A673 (cell line): ENCODE data around the gene ME3. TPM values are rescaled to one million over a fixed set of nuclear protein-coding genes. Genes with fewer than 3 reads are reported as not detected.

ENCODE experiments used
- BruUV-seq: library from RNA; stranded (reverse); fragments of 400-500 nt; replicated peaks from 2 replicates; lab custom pipeline; 2021; lab: Mats Ljungman, UMichigan
- CTCF ChIA-PET: fragments of 300-600 bp; sonication (Branson Sonifier 250); formaldehyde crosslinking; loops from one replicate; lab custom pipeline; 2022; ENCODE audit warnings: antibody characterized with exemption; lab: Charles Lee
- POLR2A ChIA-PET: fragments of 300-600 bp; sonication (Branson Sonifier 250); formaldehyde crosslinking; loops from one replicate; lab custom pipeline; 2022; ENCODE audit warnings: antibody characterized with exemption; ENCODE audit not compliant: low non-redundant PET; lab: Charles Lee
- DNase-seq: peaks from one replicate; pipeline ENCODE4 v3.0.0-alpha.2; 2015; ENCODE audit warnings: low spot score
- H3K27ac ChIP-seq: fragments of 200-600 bp; sonication (generic); 2 replicates; pipeline ENCODE4 v1.5.1; 2016; ENCODE audit warnings: mixed run types, low read depth, mild to moderate bottlenecking, mixed read lengths, antibody characterized with exemption, low read length; ENCODE audit not compliant: poor library complexity, severe bottlenecking
- H3K27me3 ChIP-seq: fragments of 200-600 bp; sonication (generic); replicated peaks from 2 replicates; pipeline ENCODE4 v1.6.1; 2017; ENCODE audit warnings: mixed run types, low read depth, mild to moderate bottlenecking, mixed read lengths, antibody characterized with exemption, low read length; ENCODE audit not compliant: insufficient read depth, poor library complexity
- H3K36me3 ChIP-seq: fragments of 200-600 bp; sonication (generic); 2 replicates; pipeline ENCODE4 v1.6.1; 2016; ENCODE audit warnings: mixed run types, mild to moderate bottlenecking, mixed read lengths, antibody characterized with exemption, low read length; ENCODE audit not compliant: insufficient read depth, poor library complexity, severe bottlenecking
- H3K4me1 ChIP-seq: fragments of 200-600 bp; sonication (generic); 2 replicates; pipeline ENCODE4 v1.6.1; 2017; ENCODE audit warnings: mixed run types, mild to moderate bottlenecking, mixed read lengths, antibody characterized with exemption, low read length; ENCODE audit not compliant: insufficient read depth, poor library complexity, severe bottlenecking
- H3K4me3 ChIP-seq: fragments of 200-600 bp; sonication (generic); 2 replicates; pipeline ENCODE4 v1.5.1; 2016; ENCODE audit warnings: low read depth, mixed run types, mild to moderate bottlenecking, mixed read lengths, low read length; ENCODE audit not compliant: poor library complexity, severe bottlenecking
- H3K9me3 ChIP-seq: fragments of 200-600 bp; sonication (generic); 2 replicates; pipeline ENCODE4 v1.6.1; 2016; ENCODE audit warnings: mixed run types, low read depth, mild to moderate bottlenecking, mixed read lengths, antibody characterized with exemption, low read length; ENCODE audit not compliant: poor library complexity, severe bottlenecking
- EZH2 ChIP-seq: fragments of 200-600 bp; sonication (generic); IDR thresholded peaks from 2 replicates; pipeline ENCODE4 v1.6.1; 2017; ENCODE audit warnings: borderline replicate concordance, low read depth, mild to moderate bottlenecking, mixed read lengths, antibody characterized with exemption, low read length; ENCODE audit not compliant: poor library complexity, severe bottlenecking
- intact Hi-C: fragments of 100-400 bp; cut with micrococcal nuclease; formaldehyde crosslinking; loops from one replicate; pipeline ENCODE4 v1.10.0; 2022; ENCODE audit not compliant: unreplicated experiment
- total RNA-seq: library from RNA; stranded (reverse); gene quantifications from 2 replicates; pipeline ENCODE4 v1.2.3, GENCODE V29; 2021
- TF ChIP-seq, protein P1 (sequence below): fragments of 300-800, 200-600 bp; sonication (generic); conservative IDR thresholded peaks from 2 replicates; pipeline ENCODE4 v1.5.1; 2017; ENCODE audit warnings: low read depth, mild to moderate bottlenecking, antibody characterized with exemption, low read length, moderate library complexity, mixed read lengths

Gene ME3
- total RNA-seq, 1 experiment from 2014 or later = 7.6 TPM

- H3K4me3 ChIP-seq = no peak overlapping the region
- intact Hi-C loops = no loop called here
- peaks cover 5% of the 10 kb centered on the region for H3K4me1 ChIP-seq
- TF ChIP-seq, protein P1, sequence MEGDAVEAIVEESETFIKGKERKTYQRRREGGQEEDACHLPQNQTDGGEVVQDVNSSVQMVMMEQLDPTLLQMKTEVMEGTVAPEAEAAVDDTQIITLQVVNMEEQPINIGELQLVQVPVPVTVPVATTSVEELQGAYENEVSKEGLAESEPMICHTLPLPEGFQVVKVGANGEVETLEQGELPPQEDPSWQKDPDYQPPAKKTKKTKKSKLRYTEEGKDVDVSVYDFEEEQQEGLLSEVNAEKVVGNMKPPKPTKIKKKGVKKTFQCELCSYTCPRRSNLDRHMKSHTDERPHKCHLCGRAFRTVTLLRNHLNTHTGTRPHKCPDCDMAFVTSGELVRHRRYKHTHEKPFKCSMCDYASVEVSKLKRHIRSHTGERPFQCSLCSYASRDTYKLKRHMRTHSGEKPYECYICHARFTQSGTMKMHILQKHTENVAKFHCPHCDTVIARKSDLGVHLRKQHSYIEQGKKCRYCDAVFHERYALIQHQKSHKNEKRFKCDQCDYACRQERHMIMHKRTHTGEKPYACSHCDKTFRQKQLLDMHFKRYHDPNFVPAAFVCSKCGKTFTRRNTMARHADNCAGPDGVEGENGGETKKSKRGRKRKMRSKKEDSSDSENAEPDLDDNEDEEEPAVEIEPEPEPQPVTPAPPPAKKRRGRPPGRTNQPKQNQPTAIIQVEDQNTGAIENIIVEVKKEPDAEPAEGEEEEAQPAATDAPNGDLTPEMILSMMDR = no peak
- ChIA-PET CTCF (no interaction called here), POLR2A (no interaction called here)
- no peaks in the 10 kb centered on the region for H3K9me3 ChIP-seq
- no TSS peak for BruUV-seq
- H3K27ac ChIP-seq = no peak overlapping the region
- DNase-seq = no peak
- H3K27me3 ChIP-seq = no peaks in the 10 kb centered on the region
- H3K36me3 ChIP-seq = no peaks in the 10 kb centered on the region
Measured at GRCh38 chr11:86610559-86611341, 61.7 kb downstream of the ME3 start.

DNA sequence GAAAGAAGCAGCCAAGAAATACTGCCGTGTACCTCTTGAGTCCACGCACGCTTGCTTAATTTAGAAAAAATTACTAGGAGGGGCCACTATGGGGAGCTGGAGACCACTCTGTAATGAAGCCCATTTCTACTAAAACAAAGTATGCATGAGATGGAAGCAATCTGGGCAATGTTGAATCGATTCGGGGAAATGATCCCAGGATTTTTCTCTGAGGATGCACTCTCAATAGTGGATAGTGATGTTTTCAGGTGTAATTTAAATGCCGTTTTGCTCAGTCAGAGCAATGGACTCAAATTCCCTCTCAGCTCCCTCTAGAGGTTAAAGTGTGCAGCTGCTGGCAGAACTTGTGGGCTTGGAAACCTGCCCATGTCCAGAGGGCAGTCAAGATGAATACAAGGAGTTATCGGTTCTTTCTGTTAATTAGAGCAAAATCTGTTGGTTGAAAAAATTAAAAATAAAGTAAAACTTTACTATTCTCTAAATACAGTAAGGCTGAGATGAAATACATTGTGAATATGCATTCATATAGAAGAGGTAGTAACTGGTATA is 64.1 kb downstream of the ME3 start:
- no peaks in the 10 kb centered on the region for H3K9me3 ChIP-seq
- BruUV-seq = no TSS peak
- H3K4me1 ChIP-seq = peaks cover 5% of the 10 kb centered on the region
- TF ChIP-seq, protein P1 = peak; percentile 100
- TF ChIP-seq EZH2 = no peak
- POLR2A ChIA-PET = no interaction called here
- no peaks in the 10 kb centered on the region for H3K36me3 ChIP-seq
- CTCF ChIA-PET = interaction anchor here (0.6 to 2.3 kb wide), 15 partner anchors 10 to 980 kb away, joined by 3 to 10 read pairs (median 4); partner anchors contain the start of genes PRSS23 and TMEM126B
- H3K27me3 ChIP-seq = no peaks in the 10 kb centered on the region
- peak; percentile 82 for DNase-seq
- no peak overlapping the region for H3K4me3 ChIP-seq
- intact Hi-C loops = loop anchor here (1.0 to 10.0 kb wide), 5 partner anchors 152 to 754 kb away; partner anchors contain the start of gene CCDC83
- H3K27ac ChIP-seq = no peak overlapping the region

- TF ChIP-seq, protein P1 = 0 out of 2 replicates have a peak, but pooled peaks have one; percentile 8
- no peak for TF ChIP-seq EZH2
- H3K4me3 ChIP-seq = no peak overlapping the region
- no peaks in the 10 kb centered on the region for H3K27me3 ChIP-seq
- POLR2A ChIA-PET = no interaction called here
- intact Hi-C loops = loop anchor here (10.0 kb wide), 1 partner anchor 752 kb away; the partner anchor contains the start of gene CCDC83
- CTCF ChIA-PET = interaction anchor here (2.2 kb wide), 1 partner anchor 193 kb away, joined by 5 read pairs; the partner anchor contains the start of gene PRSS23
- peaks cover 5% of the 10 kb centered on the region for H3K4me1 ChIP-seq
- no peaks in the 10 kb centered on the region for H3K36me3 ChIP-seq
- no TSS peak for BruUV-seq
- no peaks in the 10 kb centered on the region for H3K9me3 ChIP-seq
- H3K27ac ChIP-seq = no peak overlapping the region
- DNase-seq = no peak
Measured at GRCh38 chr11:86606836-86607481, 65.5 kb downstream of the ME3 start.
